SK-N-SH treated with all-trans-retinoic acid at 6 μM for 48 hours (cell line): ENCODE data around the gene TMEM54.
A peak's percentile ranks its signal among the peaks of the same experiment; 100 is the strongest.

Source experiments
- ATAC-seq: fragments of 200-7000 bp; cut with Tn5 transposase; 3 replicates; pipeline ENCODE4 v1.9.1; 2020; ENCODE audit warnings: mild to moderate bottlenecking, moderate library complexity
- ARNTL ChIP-seq: fragments of 450-650 bp; formaldehyde crosslinking; IDR thresholded peaks from 2 replicates; pipeline ENCODE4 v1.5.0; 2020; ENCODE audit warnings: low read depth, mild to moderate bottlenecking, moderate library complexity, borderline replicate concordance
- CSDC2 ChIP-seq: fragments of 250-450 bp; sonication (Bioruptor Pico); IDR thresholded peaks from 2 replicates; pipeline ENCODE4 v1.5.0; 2020; ENCODE audit warnings: mild to moderate bottlenecking, moderate library complexity
- ESRRG ChIP-seq: fragments of 250-450 bp; sonication (Bioruptor Pico); IDR thresholded peaks from 2 replicates; pipeline ENCODE4 v1.6.1; 2021; ENCODE audit warnings: mild to moderate bottlenecking
- GLIS3 ChIP-seq: fragments of 250-450 bp; sonication (Bioruptor Pico); IDR thresholded peaks from 2 replicates; pipeline ENCODE4 v1.5.0; 2020; ENCODE audit warnings: mild to moderate bottlenecking, moderate library complexity
- ISL1 ChIP-seq: fragments of 250-450 bp; sonication (Bioruptor Pico); IDR thresholded peaks from 2 replicates; pipeline ENCODE4 v2.1.2; 2022; ENCODE audit warnings: mild to moderate bottlenecking, moderate library complexity
- OSR1 ChIP-seq: fragments of 250-450 bp; sonication (Bioruptor Pico); IDR thresholded peaks from 2 replicates; pipeline ENCODE4 v1.8.0; 2022; ENCODE audit warnings: moderate library complexity, mild to moderate bottlenecking, inconsistent platforms
- PPARA ChIP-seq: fragments of 250-450 bp; sonication (Bioruptor Pico); IDR thresholded peaks from 2 replicates; pipeline ENCODE4 v1.5.0; 2020; ENCODE audit warnings: mild to moderate bottlenecking, borderline replicate concordance
- RARB ChIP-seq: fragments of 250-450 bp; sonication (Bioruptor Pico); IDR thresholded peaks from 2 replicates; pipeline ENCODE4 v1.8.0; 2021; ENCODE audit warnings: mild to moderate bottlenecking, moderate library complexity
- SNAI2 ChIP-seq: fragments of 250-450 bp; sonication (Bioruptor Pico); IDR thresholded peaks from 2 replicates; pipeline ENCODE4 v1.5.0; 2020; ENCODE audit warnings: mild to moderate bottlenecking, moderate library complexity
- TOX ChIP-seq: fragments of 250-450 bp; sonication (Bioruptor Pico); IDR thresholded peaks from 2 replicates; pipeline ENCODE4 v1.8.0; 2021; ENCODE audit warnings: mild to moderate bottlenecking, moderate library complexity, borderline replicate concordance
- ZFP3 ChIP-seq: fragments of 250-450 bp; sonication (Bioruptor Pico); IDR thresholded peaks from 2 replicates; pipeline ENCODE4 v1.5.0; 2020; ENCODE audit warnings: mild to moderate bottlenecking, moderate library complexity
- ZFP30 ChIP-seq: fragments of 450-650 bp; formaldehyde crosslinking; IDR thresholded peaks from 2 replicates; pipeline ENCODE4 v1.5.0; 2022; ENCODE audit warnings: mild to moderate bottlenecking, moderate library complexity
- ZNF565 ChIP-seq: fragments of 450-650 bp; formaldehyde crosslinking; conservative IDR thresholded peaks from 2 replicates; pipeline ENCODE4 v1.5.0; 2020; ENCODE audit warnings: low read depth, mild to moderate bottlenecking, moderate library complexity
- ZNF70 ChIP-seq: fragments of 450-650 bp; formaldehyde crosslinking; IDR thresholded peaks from 2 replicates; pipeline ENCODE4 v1.5.0; 2020; ENCODE audit warnings: mild to moderate bottlenecking, moderate library complexity
- ZNF8 ChIP-seq: fragments of 450-650 bp; formaldehyde crosslinking; IDR thresholded peaks from 2 replicates; pipeline ENCODE4 v1.5.0; 2020; ENCODE audit warnings: mild to moderate bottlenecking, moderate library complexity
- TF ChIP-seq, protein P1 (sequence below): fragments of 250-450 bp; sonication (Bioruptor Pico); IDR thresholded peaks from 2 replicates; pipeline ENCODE4 v1.5.1; 2020; ENCODE audit warnings: low read depth, mild to moderate bottlenecking, moderate library complexity
- TF ChIP-seq, protein P2 (sequence below): fragments of 250-450 bp; sonication (Bioruptor Pico); IDR thresholded peaks from 2 replicates; pipeline ENCODE4 v1.5.1; 2021; ENCODE audit warnings: mild to moderate bottlenecking, moderate library complexity
- TF ChIP-seq, protein P3 (sequence below): fragments of 250-450 bp; sonication (Bioruptor Pico); IDR thresholded peaks from 2 replicates; pipeline ENCODE4 v1.8.0; 2021; ENCODE audit warnings: low read depth, mild to moderate bottlenecking, moderate library complexity, borderline replicate concordance
- TF ChIP-seq, protein P4 (sequence below): fragments of 250-450 bp; sonication (Bioruptor Pico); IDR thresholded peaks from 2 replicates; pipeline ENCODE4 v1.5.0; 2020; ENCODE audit warnings: mild to moderate bottlenecking, moderate library complexity

Gene TMEM54, protein sequence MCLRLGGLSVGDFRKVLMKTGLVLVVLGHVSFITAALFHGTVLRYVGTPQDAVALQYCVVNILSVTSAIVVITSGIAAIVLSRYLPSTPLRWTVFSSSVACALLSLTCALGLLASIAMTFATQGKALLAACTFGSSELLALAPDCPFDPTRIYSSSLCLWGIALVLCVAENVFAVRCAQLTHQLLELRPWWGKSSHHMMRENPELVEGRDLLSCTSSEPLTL

DNA sequence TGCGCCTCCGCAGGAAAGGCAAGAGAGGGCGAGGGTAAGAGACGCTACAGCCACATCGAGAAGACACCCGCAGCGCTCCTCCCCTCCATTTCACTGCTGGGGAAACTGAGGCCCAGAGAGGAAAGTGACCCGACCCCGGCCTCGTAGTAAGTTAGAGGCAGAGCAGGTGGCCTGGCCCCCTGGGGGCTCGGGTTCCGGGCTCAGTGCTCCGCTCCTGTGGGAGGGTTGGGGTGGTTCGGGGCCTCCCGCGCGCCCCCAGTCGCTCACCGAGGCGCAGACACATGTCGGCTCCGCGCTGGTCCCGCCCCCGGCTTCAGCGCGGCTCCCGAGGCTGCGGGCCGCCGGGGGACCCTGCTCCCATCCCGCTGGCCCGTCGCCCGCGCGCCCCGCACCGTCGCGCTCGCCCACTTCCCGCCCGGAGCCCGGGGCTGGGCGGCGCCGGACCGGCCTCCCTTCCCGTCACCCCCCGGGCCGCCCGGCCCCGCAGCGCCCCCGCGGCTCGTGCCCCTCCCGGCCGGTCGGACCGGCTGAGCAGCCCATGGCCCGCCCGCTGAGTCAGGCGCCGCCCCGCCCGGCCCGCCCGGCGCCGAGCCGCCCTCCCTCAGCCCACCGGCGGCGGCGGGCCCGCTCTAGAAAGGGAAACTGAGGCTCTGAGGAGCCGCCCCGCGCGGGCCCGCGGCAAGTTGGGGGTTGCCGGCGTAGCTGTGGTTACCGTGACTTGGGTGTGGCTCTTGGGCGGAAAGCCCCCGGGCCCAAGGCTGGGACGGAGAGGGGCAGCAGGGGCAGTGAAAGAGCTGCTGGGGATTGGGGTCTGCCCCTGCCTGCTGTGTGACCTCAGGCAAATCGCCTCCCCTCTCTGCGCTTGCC, at the start of gene TMEM54:
Gene TMEM54, minus strand, starts transcription at position 434 of the 867 bp plus-strand sequence. Its CDS starts 151 bp downstream, at position 283.
- ATAC-seq: peak; percentile 56
- TF ChIP-seq ZFP30 (CRISPR knock-in tag): no peak
- no peak for TF ChIP-seq ESRRG (CRISPR knock-in tag)
- TF ChIP-seq RARB (CRISPR knock-in tag): no peak
- no peak for TF ChIP-seq ZNF565

DNA sequence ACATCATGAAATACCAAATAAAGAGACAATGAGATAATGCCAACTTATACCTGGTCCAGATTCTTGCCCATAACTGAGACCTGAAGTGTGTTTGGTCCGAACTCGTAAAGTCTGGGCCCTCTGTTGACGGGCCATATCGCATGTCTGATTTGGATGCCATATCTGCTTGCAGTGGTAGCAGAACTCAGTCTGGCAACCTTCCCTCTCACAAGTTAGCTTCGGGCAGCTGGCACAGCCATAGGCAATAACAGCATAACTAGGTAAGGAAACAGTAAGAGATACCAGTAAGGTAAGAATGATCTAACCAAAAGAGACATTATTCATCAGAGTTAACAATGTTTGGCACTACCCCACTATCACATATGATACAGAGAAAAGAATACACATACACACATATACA, 48.3 kb upstream of the TMEM54 start:
- ATAC-seq: no peak

DNA sequence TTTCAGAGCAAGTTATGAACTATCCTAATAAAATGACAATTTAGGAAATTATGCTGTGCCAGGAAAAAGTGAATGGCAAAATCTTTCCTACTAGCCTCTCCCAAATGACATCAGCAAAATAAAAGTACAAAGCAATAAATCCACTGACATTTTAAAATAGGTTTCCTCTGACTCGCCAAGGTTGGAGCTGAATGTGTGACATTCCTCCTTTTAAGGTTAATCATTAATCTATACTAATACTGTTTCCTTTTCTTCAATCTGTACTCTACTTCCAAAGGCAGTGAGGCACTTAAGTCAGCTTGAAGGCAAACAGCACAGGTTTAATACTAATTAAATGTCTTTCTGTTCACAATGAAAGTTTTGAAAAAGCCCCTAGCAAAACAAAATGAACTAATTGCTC, 47.7 kb upstream of the TMEM54 start:
- TF ChIP-seq ISL1 (CRISPR knock-in tag): peak; percentile 14; the same call in 1 of the 2 replicates
- no peak for TF ChIP-seq ZFP3
- no peak for ATAC-seq

More for the DNA sequence above, 48.3 kb upstream of the TMEM54 start:
- TF ChIP-seq GLIS3 (CRISPR knock-in tag): no peak
- no peak for TF ChIP-seq PPARA
- no peak for TF ChIP-seq OSR1 (CRISPR knock-in tag)
- no peak for TF ChIP-seq CSDC2 (CRISPR knock-in tag)
- no peak for TF ChIP-seq ZNF70 (CRISPR knock-in tag)
- no peak for TF ChIP-seq SNAI2 (CRISPR knock-in tag)
- TF ChIP-seq, protein P1, sequence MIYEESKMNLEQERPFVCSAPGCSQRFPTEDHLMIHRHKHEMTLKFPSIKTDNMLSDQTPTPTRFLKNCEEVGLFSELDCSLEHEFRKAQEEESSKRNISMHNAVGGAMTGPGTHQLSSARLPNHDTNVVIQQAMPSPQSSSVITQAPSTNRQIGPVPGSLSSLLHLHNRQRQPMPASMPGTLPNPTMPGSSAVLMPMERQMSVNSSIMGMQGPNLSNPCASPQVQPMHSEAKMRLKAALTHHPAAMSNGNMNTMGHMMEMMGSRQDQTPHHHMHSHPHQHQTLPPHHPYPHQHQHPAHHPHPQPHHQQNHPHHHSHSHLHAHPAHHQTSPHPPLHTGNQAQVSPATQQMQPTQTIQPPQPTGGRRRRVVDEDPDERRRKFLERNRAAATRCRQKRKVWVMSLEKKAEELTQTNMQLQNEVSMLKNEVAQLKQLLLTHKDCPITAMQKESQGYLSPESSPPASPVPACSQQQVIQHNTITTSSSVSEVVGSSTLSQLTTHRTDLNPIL (CRISPR knock-in tag): no peak
- no peak for TF ChIP-seq ZFP3
- TF ChIP-seq ZFP30 (CRISPR knock-in tag): no peak
- TF ChIP-seq ZNF8 (CRISPR knock-in tag): no peak
- TF ChIP-seq RARB (CRISPR knock-in tag): no peak
- no peak for TF ChIP-seq TOX
- no peak for TF ChIP-seq ARNTL
- TF ChIP-seq, protein P2, sequence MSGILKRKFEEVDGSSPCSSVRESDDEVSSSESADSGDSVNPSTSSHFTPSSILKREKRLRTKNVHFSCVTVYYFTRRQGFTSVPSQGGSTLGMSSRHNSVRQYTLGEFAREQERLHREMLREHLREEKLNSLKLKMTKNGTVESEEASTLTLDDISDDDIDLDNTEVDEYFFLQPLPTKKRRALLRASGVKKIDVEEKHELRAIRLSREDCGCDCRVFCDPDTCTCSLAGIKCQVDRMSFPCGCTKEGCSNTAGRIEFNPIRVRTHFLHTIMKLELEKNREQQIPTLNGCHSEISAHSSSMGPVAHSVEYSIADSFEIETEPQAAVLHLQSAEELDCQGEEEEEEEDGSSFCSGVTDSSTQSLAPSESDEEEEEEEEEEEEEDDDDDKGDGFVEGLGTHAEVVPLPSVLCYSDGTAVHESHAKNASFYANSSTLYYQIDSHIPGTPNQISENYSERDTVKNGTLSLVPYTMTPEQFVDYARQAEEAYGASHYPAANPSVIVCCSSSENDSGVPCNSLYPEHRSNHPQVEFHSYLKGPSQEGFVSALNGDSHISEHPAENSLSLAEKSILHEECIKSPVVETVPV (CRISPR knock-in tag): no peak

DNA sequence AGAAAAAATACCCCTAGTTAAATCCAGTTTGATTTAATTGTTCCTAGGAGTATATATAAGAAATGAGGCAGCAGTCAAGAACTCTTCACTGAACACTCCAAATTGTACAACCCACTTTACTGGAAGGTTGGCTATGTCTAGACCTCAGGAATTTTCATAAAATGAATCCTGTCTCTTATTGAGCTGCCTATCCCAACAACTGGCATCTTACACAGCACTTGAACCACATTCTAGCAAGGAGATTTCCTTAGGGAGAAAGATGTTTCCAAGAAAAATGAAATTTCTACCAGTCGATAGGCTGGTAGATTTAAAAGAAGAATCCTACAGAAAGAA, 47.2 kb upstream of the TMEM54 start:
- TF ChIP-seq, protein P3, sequence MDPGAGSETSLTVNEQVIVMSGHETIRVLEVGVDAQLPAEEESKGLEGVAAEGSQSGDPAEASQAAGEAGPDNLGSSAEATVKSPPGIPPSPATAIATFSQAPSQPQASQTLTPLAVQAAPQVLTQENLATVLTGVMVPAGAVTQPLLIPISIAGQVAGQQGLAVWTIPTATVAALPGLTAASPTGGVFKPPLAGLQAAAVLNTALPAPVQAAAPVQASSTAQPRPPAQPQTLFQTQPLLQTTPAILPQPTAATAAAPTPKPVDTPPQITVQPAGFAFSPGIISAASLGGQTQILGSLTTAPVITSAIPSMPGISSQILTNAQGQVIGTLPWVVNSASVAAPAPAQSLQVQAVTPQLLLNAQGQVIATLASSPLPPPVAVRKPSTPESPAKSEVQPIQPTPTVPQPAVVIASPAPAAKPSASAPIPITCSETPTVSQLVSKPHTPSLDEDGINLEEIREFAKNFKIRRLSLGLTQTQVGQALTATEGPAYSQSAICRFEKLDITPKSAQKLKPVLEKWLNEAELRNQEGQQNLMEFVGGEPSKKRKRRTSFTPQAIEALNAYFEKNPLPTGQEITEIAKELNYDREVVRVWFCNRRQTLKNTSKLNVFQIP (CRISPR knock-in tag): no peak
- TF ChIP-seq ISL1 (CRISPR knock-in tag): no peak
- TF ChIP-seq, protein P4, sequence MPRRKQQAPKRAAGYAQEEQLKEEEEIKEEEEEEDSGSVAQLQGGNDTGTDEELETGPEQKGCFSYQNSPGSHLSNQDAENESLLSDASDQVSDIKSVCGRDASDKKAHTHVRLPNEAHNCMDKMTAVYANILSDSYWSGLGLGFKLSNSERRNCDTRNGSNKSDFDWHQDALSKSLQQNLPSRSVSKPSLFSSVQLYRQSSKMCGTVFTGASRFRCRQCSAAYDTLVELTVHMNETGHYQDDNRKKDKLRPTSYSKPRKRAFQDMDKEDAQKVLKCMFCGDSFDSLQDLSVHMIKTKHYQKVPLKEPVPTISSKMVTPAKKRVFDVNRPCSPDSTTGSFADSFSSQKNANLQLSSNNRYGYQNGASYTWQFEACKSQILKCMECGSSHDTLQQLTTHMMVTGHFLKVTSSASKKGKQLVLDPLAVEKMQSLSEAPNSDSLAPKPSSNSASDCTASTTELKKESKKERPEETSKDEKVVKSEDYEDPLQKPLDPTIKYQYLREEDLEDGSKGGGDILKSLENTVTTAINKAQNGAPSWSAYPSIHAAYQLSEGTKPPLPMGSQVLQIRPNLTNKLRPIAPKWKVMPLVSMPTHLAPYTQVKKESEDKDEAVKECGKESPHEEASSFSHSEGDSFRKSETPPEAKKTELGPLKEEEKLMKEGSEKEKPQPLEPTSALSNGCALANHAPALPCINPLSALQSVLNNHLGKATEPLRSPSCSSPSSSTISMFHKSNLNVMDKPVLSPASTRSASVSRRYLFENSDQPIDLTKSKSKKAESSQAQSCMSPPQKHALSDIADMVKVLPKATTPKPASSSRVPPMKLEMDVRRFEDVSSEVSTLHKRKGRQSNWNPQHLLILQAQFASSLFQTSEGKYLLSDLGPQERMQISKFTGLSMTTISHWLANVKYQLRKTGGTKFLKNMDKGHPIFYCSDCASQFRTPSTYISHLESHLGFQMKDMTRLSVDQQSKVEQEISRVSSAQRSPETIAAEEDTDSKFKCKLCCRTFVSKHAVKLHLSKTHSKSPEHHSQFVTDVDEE (CRISPR knock-in tag): no peak
- TF ChIP-seq, protein P2 (CRISPR knock-in tag): no peak
- TF ChIP-seq, protein P1 (CRISPR knock-in tag): no peak
- no peak for TF ChIP-seq ESRRG (CRISPR knock-in tag)
- TF ChIP-seq ARNTL: no peak
- no peak for TF ChIP-seq CSDC2 (CRISPR knock-in tag)

More for the DNA sequence above, 47.2 kb upstream of the TMEM54 start:
- no peak for ATAC-seq
